Epidermal melanocyte (primary cell): ENCODE data around the gene CXXC5.
"Not testable (repeated sequence)": the region's sequence is repeated elsewhere in the genome, so short reads cannot be mapped to it uniquely, and the experiment has no call there.

ENCODE experiments used
- DNase-seq: peaks from one replicate; pipeline ENCODE4 v3.0.0; 2011; ENCODE audit warnings: low spot score; ENCODE audit not compliant: insufficient read length

CXXC5 gene

GRCh38 chr5:139648205-139649081, at the start of gene CXXC5:
TSS of gene CXXC5 (plus strand) at chr5:139648349. CDS start at chr5:139680524, 32,175 bp downstream.
- DNase-seq, result peak; percentile 92

GRCh38 chr5:139598601-139598965, 49.6 kb upstream of the CXXC5 start:
- not testable (repeated sequence) for DNase-seq

GRCh38 chr5:139600336-139600949, 47.7 kb upstream of the CXXC5 start:
- no peak for DNase-seq

- DNase-seq, result no peak
Measured at GRCh38 chr5:139601429-139601828, 46.7 kb upstream of the CXXC5 start.

- not testable (repeated sequence) for DNase-seq
Measured at GRCh38 chr5:139601948-139602347, 46.2 kb upstream of the CXXC5 start.

- no peak for DNase-seq
Measured at GRCh38 chr5:139605887-139606286, 42.3 kb upstream of the CXXC5 start.

- DNase-seq, result no peak
Measured at GRCh38 chr5:139611703-139612584, 36.2 kb upstream of the CXXC5 start.

GRCh38 chr5:139619861-139620260, 28.3 kb upstream of the CXXC5 start:
- DNase-seq, result no peak

GRCh38 chr5:139625398-139625797, 22.8 kb upstream of the CXXC5 start:
- DNase-seq, result not testable (repeated sequence)

GRCh38 chr5:139630855-139631254, 17.3 kb upstream of the CXXC5 start:
- DNase-seq, result no peak

- no peak for DNase-seq
Measured at GRCh38 chr5:139631520-139632165, 16.5 kb upstream of the CXXC5 start.

- DNase-seq, result peak; percentile 70
Measured at GRCh38 chr5:139633295-139634027, 14.7 kb upstream of the CXXC5 start.

- DNase-seq, result no peak
Measured at GRCh38 chr5:139634028-139634325, 14.2 kb upstream of the CXXC5 start.

- DNase-seq, result no peak
Measured at GRCh38 chr5:139634541-139634940, 13.6 kb upstream of the CXXC5 start.

- no peak for DNase-seq
Measured at GRCh38 chr5:139635191-139635590, 13.0 kb upstream of the CXXC5 start.

GRCh38 chr5:139635606-139636206, 12.4 kb upstream of the CXXC5 start:
- DNase-seq, result peak; percentile 75

GRCh38 chr5:139636207-139636792, 11.8 kb upstream of the CXXC5 start:
- DNase-seq, result no peak

- DNase-seq, result no peak
Measured at GRCh38 chr5:139636975-139637408, 11.2 kb upstream of the CXXC5 start.

GRCh38 chr5:139637438-139638089, 10.6 kb upstream of the CXXC5 start:
- DNase-seq, result peak; percentile 92
